A549 (cell line): Measurements from ENCODE around the gene S1PR2. TPM values are rescaled to one million over a fixed set of nuclear protein-coding genes. Genes with fewer than 3 reads are reported as not detected.

ENCODE experiments used
- ATAC-seq, 2 experiments: fragments of 200-7000 bp in 1 of 2; fragments of >200 bp in 1 of 2; cut with Nextera tagmentation in 1 of 2; cut with Tn5 transposase in 1 of 2; 3 replicates each; pipeline versions ENCODE4 v1.8.0 to v1.9.1; 2018 to 2020; ENCODE audit warnings: mild to moderate bottlenecking in 1 of 2, moderate library complexity in 1 of 2
- CTCF ChIA-PET: fragments of 300-600 bp; sonication (Branson Sonifier 250); formaldehyde crosslinking; extraction: SDS; loops from one replicate; lab custom pipeline; 2021; ENCODE audit warnings: antibody characterized with exemption, inconsistent platforms; lab: Yijun Ruan, JAX
- POLR2A ChIA-PET: fragments of 350-600 bp; formaldehyde crosslinking; extraction: SDS; loops from one replicate; lab custom pipeline; 2021; ENCODE audit warnings: antibody characterized with exemption, inconsistent platforms; lab: Yijun Ruan, JAX
- DNase-seq, 2 experiments: peaks; one replicate each; pipeline versions ENCODE4 v3.0.0 to v3.0.0-alpha.2; 2011 to 2016; ENCODE audit warnings: low read depth in 1 of 2, low spot score in 1 of 2
- FAIRE-seq: peaks from 2 replicates; lab custom pipeline; 2011; peaks lifted over from hg19 to GRCh38; lab: Jason Lieb, UNC
- H3K27ac ChIP-seq, 2 experiments: fragments of >200 bp; sonication (Bioruptor Twin); formaldehyde crosslinking; 3 replicates each; pipeline ENCODE4 v1.5.1; 2016 to 2017
- H3K4me1 ChIP-seq: fragments of >200 bp; sonication (Bioruptor Twin); formaldehyde crosslinking; 3 replicates; pipeline ENCODE4 v1.6.1; 2016
- H3K4me2 ChIP-seq: fragments of >200 bp; sonication (Bioruptor Twin); formaldehyde crosslinking; 3 replicates; pipeline ENCODE4 v1.6.1; 2016
- H3K4me3 ChIP-seq: fragments of >200 bp; sonication (Bioruptor Twin); formaldehyde crosslinking; 3 replicates; pipeline ENCODE4 v1.5.1; 2016
- H3K9me3 ChIP-seq: fragments of >200 bp; sonication (Bioruptor Twin); formaldehyde crosslinking; 3 replicates; pipeline ENCODE4 v1.6.1; 2016
- BCL3 ChIP-seq: fragments of >200 bp; sonication (Bioruptor Twin); formaldehyde crosslinking; IDR thresholded peaks from 3 replicates; pipeline ENCODE4 v1.6.1; 2016
- BHLHE40 ChIP-seq: IDR thresholded peaks from 2 replicates; pipeline ENCODE4 v1.6.1; 2012; ENCODE audit warnings: low read depth, low read length, inconsistent platforms
- CBX8 ChIP-seq: fragments of 200-600 bp; sonication (generic); IDR thresholded peaks from 2 replicates; pipeline ENCODE4 v1.6.1; 2016
- CEBPB ChIP-seq, 2 experiments: fragments of >200 bp in 1 of 2; sonication (Bioruptor Twin) in 1 of 2; formaldehyde crosslinking in 1 of 2; IDR thresholded peaks; 2 replicates each; pipeline ENCODE4 v1.6.1; 2012 to 2016
- E2F6 ChIP-seq: IDR thresholded peaks from 2 replicates; pipeline ENCODE4 v1.6.1; 2012; ENCODE audit warnings: low read depth, borderline replicate concordance
- ELK1 ChIP-seq: fragments of 150-350 bp; IDR thresholded peaks from 2 replicates; pipeline ENCODE4 v1.6.1; 2014; ENCODE audit warnings: low read depth, mild to moderate bottlenecking, low read length
- FOSB ChIP-seq: fragments of 250-450 bp; sonication (Bioruptor Pico); IDR thresholded peaks from 2 replicates; pipeline ENCODE4 v1.5.0; 2020; ENCODE audit warnings: mild to moderate bottlenecking, moderate library complexity
- FOSL2 ChIP-seq, 2 experiments: fragments of 450-650 bp in 1 of 2; fragments of >200 bp in 1 of 2; sonication (Bioruptor Twin) in 1 of 2; formaldehyde crosslinking; IDR thresholded peaks; 2 replicates each; pipeline versions ENCODE4 v1.5.0 to v1.6.1; 2016 to 2020; ENCODE audit warnings: mild to moderate bottlenecking in 1 of 2, moderate library complexity in 1 of 2
- FOXS1 ChIP-seq: fragments of 250-450 bp; sonication (Bioruptor Pico); IDR thresholded peaks from 2 replicates; pipeline ENCODE4 v1.5.0; 2020; ENCODE audit warnings: mild to moderate bottlenecking, moderate library complexity
- GATA3 ChIP-seq: IDR thresholded peaks from 2 replicates; pipeline ENCODE4 v1.6.1; 2012; ENCODE audit warnings: borderline replicate concordance
- HEYL ChIP-seq: fragments of 250-450 bp; sonication (Bioruptor Pico); IDR thresholded peaks from 2 replicates; pipeline ENCODE4 v1.8.0; 2021; ENCODE audit warnings: mild to moderate bottlenecking, moderate library complexity
- HOXA7 ChIP-seq: fragments of 250-450 bp; sonication (Bioruptor Pico); IDR thresholded peaks from 2 replicates; pipeline ENCODE4 v1.5.0; 2020; ENCODE audit warnings: mild to moderate bottlenecking, moderate library complexity
- HOXB13 ChIP-seq: fragments of 250-450 bp; sonication (Bioruptor Pico); IDR thresholded peaks from 2 replicates; pipeline ENCODE4 v1.5.0; 2020; ENCODE audit warnings: low read depth, mild to moderate bottlenecking, moderate library complexity
- JUN ChIP-seq, 2 experiments: fragments of >200 bp; sonication (Bioruptor Twin); formaldehyde crosslinking; IDR thresholded peaks; 2 replicates in 1 of 2; 3 replicates in 1 of 2; pipeline ENCODE4 v1.6.1; 2016 to 2017
- KDM1A ChIP-seq: fragments of 200-600 bp; sonication (generic); IDR thresholded peaks from 2 replicates; pipeline ENCODE4 v1.6.1; 2016; ENCODE audit warnings: low read depth, mild to moderate bottlenecking
- KDM5A ChIP-seq: fragments of 200-600 bp; sonication (generic); IDR thresholded peaks from 2 replicates; pipeline ENCODE4 v1.6.1; 2016; ENCODE audit warnings: antibody characterized with exemption, mild to moderate bottlenecking
- MAX ChIP-seq: IDR thresholded peaks from 2 replicates; pipeline ENCODE4 v1.6.1; 2012
- PBX3 ChIP-seq: IDR thresholded peaks from 2 replicates; pipeline ENCODE4 v1.6.1; 2012
- POLR2A ChIP-seq: IDR thresholded peaks from 2 replicates; pipeline ENCODE4 v1.6.1; 2012; ENCODE audit warnings: mild to moderate bottlenecking, low read length
- RAD21 ChIP-seq, 2 experiments: fragments of >200 bp in 1 of 2; sonication (Bioruptor Twin) in 1 of 2; formaldehyde crosslinking in 1 of 2; IDR thresholded peaks in 1 of 2; conservative IDR thresholded peaks in 1 of 2; 2 replicates in 1 of 2; 3 replicates in 1 of 2; pipeline ENCODE4 v1.6.1; 2012 to 2018; ENCODE audit warnings: inconsistent platforms in 1 of 2
- RNF2 ChIP-seq: fragments of 200-600 bp; sonication (generic); IDR thresholded peaks from 2 replicates; pipeline ENCODE4 v1.6.1; 2016; ENCODE audit warnings: low read depth, mild to moderate bottlenecking, antibody characterized with exemption, moderate library complexity, borderline replicate concordance
- SMC3 ChIP-seq: fragments of >200 bp; sonication (Bioruptor Twin); formaldehyde crosslinking; IDR thresholded peaks from 3 replicates; pipeline ENCODE4 v1.6.1; 2018; ENCODE audit warnings: inconsistent platforms
- TFCP2L1 ChIP-seq: fragments of 250-450 bp; sonication (Bioruptor Pico); IDR thresholded peaks from 2 replicates; pipeline ENCODE4 v1.5.0; 2021; ENCODE audit warnings: mild to moderate bottlenecking
- TP53 ChIP-seq: fragments of 250-450 bp; sonication (Bioruptor Pico); IDR thresholded peaks from 2 replicates; pipeline ENCODE4 v1.5.0; 2021; ENCODE audit warnings: mild to moderate bottlenecking, moderate library complexity
- WGBS: methylation state at CpG from one replicate; pipeline ENCODE4 v1.1.6; 2017; ENCODE audit errors: missing lambda C conversion rate; 5-methylcytosine and 5-hydroxymethylcytosine counted together
- polyA plus RNA-seq, 4 experiments: library from polyadenylated mRNA; depleted of rRNA in 3 of 4; stranded (reverse); fragments of >200 nt; fragmentation: RNase III in 1 of 4; extraction: RNeasy Plus Mini Kit Qiagen cat#74134 plus additional on column Dnase treatment in 1 of 4; gene quantifications; 2 replicates in 3 of 4; 3 replicates in 1 of 4; pipeline ENCODE4 v1.2.3, GENCODE V29; 2011 to 2017
- TF ChIP-seq, protein P1 (sequence below): fragments of 450-650 bp; IDR thresholded peaks from 2 replicates; pipeline ENCODE4 v1.6.1; 2014; ENCODE audit warnings: antibody characterized with exemption

The S1PR2 gene
- polyA plus RNA-seq, 2 of the 4 experiments (the other 2 are of a cell fraction) = 0.72 to 0.87 TPM

DNA sequence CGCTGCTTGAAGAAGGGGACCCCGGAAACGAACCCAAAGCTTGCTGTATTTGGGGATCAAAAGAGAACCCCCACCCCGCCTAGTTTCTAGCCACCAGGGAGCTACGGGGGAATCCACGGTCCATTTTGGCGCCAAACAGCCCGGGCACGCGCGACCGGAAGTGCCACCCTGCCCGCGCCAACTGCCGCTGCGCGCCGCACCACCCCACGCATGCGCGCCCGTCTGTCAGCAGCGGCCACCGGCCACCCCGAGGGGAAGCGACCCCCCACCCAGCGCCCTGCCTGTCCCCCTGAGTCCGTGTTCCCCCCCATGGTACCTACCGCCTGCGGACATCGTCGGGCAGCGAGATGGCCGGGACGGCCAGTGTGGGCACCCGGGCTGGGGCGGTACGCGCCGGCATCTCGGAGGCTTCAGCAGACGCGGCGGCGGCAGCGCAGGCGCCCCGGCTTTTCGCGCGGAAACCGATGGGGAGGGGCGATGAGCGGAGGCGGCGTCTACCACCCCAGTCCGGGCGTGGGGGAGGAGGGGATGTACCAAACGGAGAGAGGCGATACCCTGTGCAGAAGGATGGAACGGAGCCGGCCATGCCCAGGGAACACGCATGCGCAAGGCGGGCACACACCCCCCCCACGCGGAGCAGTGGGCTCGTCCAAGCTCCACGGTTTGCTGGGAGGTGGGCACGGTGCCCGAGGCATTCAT, 36.5 kb downstream of the S1PR2 start, which contains the start of gene DNMT1:
TSS of gene DNMT1 (minus strand) at position 454 of the 699 bp plus-strand sequence. CDS start at position 400, 54 bp downstream.
- peak within 1 kb of the TSS; percentile 84 for H3K4me3 ChIP-seq
- no peaks in the 10 kb centered on the region for H3K9me3 ChIP-seq
- peak; percentile 97 for ATAC-seq
- TF ChIP-seq ELK1 = 0 out of 2 replicates have a peak, but pooled peaks have one; percentile 33
- peak; percentile 79 for TF ChIP-seq BHLHE40
- TF ChIP-seq BCL3 = peak; percentile 62; the same call in 1 of the 3 replicates
- TF ChIP-seq E2F6 = peak; percentile 49; the same call in 1 of the 2 replicates
- no peak for TF ChIP-seq TFCP2L1 (CRISPR knock-in tag)
- TF ChIP-seq RAD21 (conservative IDR thresholded peaks at IDR 0.05 in 1 of 2, IDR thresholded peaks at IDR 0.05 in 1 of 2) = no peak
- TF ChIP-seq HOXA7 (CRISPR knock-in tag) = no peak
- peak; percentile 65 for TF ChIP-seq POLR2A
- TF ChIP-seq JUN (IDR thresholded peaks at IDR 0.05) = peak; percentile 51 to 92; a peak in 3 of 5 replicates
- peak; percentile 74; the same call in 1 of the 2 replicates for TF ChIP-seq MAX
- TF ChIP-seq GATA3 = peak; percentile 89
- TF ChIP-seq KDM5A = 0 out of 2 replicates have a peak, but pooled peaks have one; percentile 25
- no peak for FAIRE-seq
- ChIA-PET POLR2A (interaction anchor here (0.5 kb wide), 1 partner anchor 30 kb away, joined by 4 read pairs; no protein-coding TSS in a partner anchor), CTCF (interaction anchor here (0.7 to 1.1 kb wide), 5 partner anchors 13 to 195 kb away, joined by 3 to 5 read pairs (median 3); no protein-coding TSS in a partner anchor)
- peak within 1 kb of the TSS; percentile 98 for H3K4me2 ChIP-seq
- 0% methylated on average over 19 of the region's 71 CpGs for WGBS
- H3K27ac ChIP-seq = peak within 1 kb of the TSS; percentile 86 to 100
- DNase-seq = peak; percentile 96 to 99
- peaks cover 16% of the 10 kb centered on the region for H3K4me1 ChIP-seq

GRCh38 chr19:10193790-10194499, 37.2 kb downstream of the S1PR2 start:
- Histone ChIP-seq H3K9me3 (no peaks in the 10 kb centered on the region), H3K27ac (peak overlapping the region; percentile 86 to 100)
- ATAC-seq (peak; percentile 78), FAIRE-seq (no peak), DNase-seq (peak; percentile 6 to 49)
- TF ChIP-seq HOXA7 (CRISPR knock-in tag) (no peak), FOXS1 (CRISPR knock-in tag) (no peak), TP53 (CRISPR knock-in tag) (no peak), CEBPB (IDR thresholded peaks at IDR 0.05) (no peak), SMC3 (no peak), PBX3 (no peak), RNF2 (no peak), FOSL2 (IDR thresholded peaks at IDR 0.05) (no peak), FOSL2 (CRISPR knock-in tag; IDR thresholded peaks at IDR 0.05) (no peak), POLR2A (no peak), HEYL (CRISPR knock-in tag) (no peak), KDM1A (no peak), FOSB (CRISPR knock-in tag) (no peak), CBX8 (no peak), TFCP2L1 (CRISPR knock-in tag) (no peak), HOXB13 (no peak)
- TF ChIP-seq, protein P1, sequence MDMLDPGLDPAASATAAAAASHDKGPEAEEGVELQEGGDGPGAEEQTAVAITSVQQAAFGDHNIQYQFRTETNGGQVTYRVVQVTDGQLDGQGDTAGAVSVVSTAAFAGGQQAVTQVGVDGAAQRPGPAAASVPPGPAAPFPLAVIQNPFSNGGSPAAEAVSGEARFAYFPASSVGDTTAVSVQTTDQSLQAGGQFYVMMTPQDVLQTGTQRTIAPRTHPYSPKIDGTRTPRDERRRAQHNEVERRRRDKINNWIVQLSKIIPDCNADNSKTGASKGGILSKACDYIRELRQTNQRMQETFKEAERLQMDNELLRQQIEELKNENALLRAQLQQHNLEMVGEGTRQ = no peak
- TF ChIP-seq, all 56 proteins: peak for 0
- Histone ChIP-seq H3K4me2 (peak overlapping the region; percentile 98), H3K4me3 (peak overlapping the region; percentile 84), H3K4me1 (peaks cover 16% of the 10 kb centered on the region)
- ChIA-PET POLR2A (interaction anchor here (0.5 kb wide), 1 partner anchor 29 kb away, joined by 4 read pairs; no protein-coding TSS in a partner anchor), CTCF (interaction anchor here (0.8 to 1.1 kb wide), 3 partner anchors 56 to 194 kb away, joined by 3 to 5 read pairs (median 3); no protein-coding TSS in a partner anchor)
- WGBS = under 1% methylated on average over 10 of the region's 30 CpGs
